Activated B cell treated with CpG ODN at 0.5 μM for 24 hours (primary cell): ENCODE results near the gene TCOF1. TPM values are rescaled to one million over a fixed set of nuclear protein-coding genes. Genes with fewer than 3 reads are reported as not detected.

Experiments used
- ATAC-seq: fragments of 200-7000 bp; cut with Tn5 transposase; one replicate; pipeline ENCODE4 v1.10.0; 2021; ENCODE audit warnings: low read depth, mild to moderate bottlenecking, moderate library complexity
- CTCF ChIA-PET: fragments of 350-600 bp; sonication (Branson Sonifier 250); formaldehyde crosslinking; loops from one replicate; lab custom pipeline; 2021; ENCODE audit warnings: antibody characterized with exemption; lab: Charles Lee
- POLR2A ChIA-PET: fragments of 350-600 bp; sonication (Branson Sonifier 250); formaldehyde crosslinking; loops from one replicate; lab custom pipeline; 2021; ENCODE audit warnings: antibody characterized with exemption; lab: Charles Lee
- DNase-seq: peaks from one replicate; pipeline ENCODE4 v3.0.0; 2022
- H3K27ac Mint-ChIP-seq: one replicate; pipeline ENCODE4 v1.8.0; 2020; ENCODE audit warnings: mixed read lengths
- H3K27me3 Mint-ChIP-seq: one replicate; pipeline ENCODE4 v1.8.0; 2021; ENCODE audit warnings: mixed read lengths
- H3K36me3 Mint-ChIP-seq: one replicate; pipeline ENCODE4 v1.8.0; 2021; ENCODE audit warnings: low read depth, mixed read lengths
- H3K4me1 Mint-ChIP-seq: one replicate; pipeline ENCODE4 v1.8.0; 2021; ENCODE audit warnings: mixed read lengths
- H3K4me3 Mint-ChIP-seq: one replicate; pipeline ENCODE4 v1.8.0; 2020; ENCODE audit warnings: mild to moderate bottlenecking, mixed read lengths
- H3K9me3 Mint-ChIP-seq: one replicate; pipeline ENCODE4 v1.8.0; 2020; ENCODE audit warnings: mixed read lengths
- CTCF ChIP-seq: fragments of 200-600 bp; IDR thresholded peaks from one replicate; pipeline ENCODE4 v1.8.0; 2022; ENCODE audit warnings: antibody characterized with exemption, mild to moderate bottlenecking
- intact Hi-C: fragments of 100-400 bp; cut with micrococcal nuclease; formaldehyde crosslinking; loops from one replicate; pipeline ENCODE4 v1.15.1; 2024
- total RNA-seq: library from RNA; stranded (reverse); gene quantifications from 2 replicates; pipeline ENCODE4 v1.2.3, GENCODE V29; 2022

TCOF1 gene
- total RNA-seq, 1 donor from 2014 or later: 76.1 TPM

GRCh38 chr5:150402229-150402773, 44.8 kb downstream of the TCOF1 start:
- peaks cover 91% of the 10 kb centered on the region for H3K36me3 Mint-ChIP-seq
- POLR2A ChIA-PET: interaction anchor here (12.3 to 30.4 kb wide), 2 partner anchors 24 to 49 kb away, joined by 125 to 2478 read pairs; partner anchors contain the start of genes CD74 and RPS14

GRCh38 chr5:150402901-150403342, 45.4 kb downstream of the TCOF1 start:
- no peak for TF ChIP-seq CTCF
- no peak for DNase-seq
- H3K4me3 Mint-ChIP-seq: no peak overlapping the region
- H3K27me3 Mint-ChIP-seq: no peaks in the 10 kb centered on the region
- no peaks in the 10 kb centered on the region for H3K9me3 Mint-ChIP-seq
- H3K36me3 Mint-ChIP-seq: peaks cover 93% of the 10 kb centered on the region
- peak overlapping the region; percentile 80 for H3K27ac Mint-ChIP-seq
- no peak for ATAC-seq
- ChIA-PET POLR2A (interaction anchor here (12.3 to 30.4 kb wide), 2 partner anchors 23 to 48 kb away, joined by 125 to 2478 read pairs; partner anchors contain the start of genes CD74 and RPS14), CTCF (interaction anchor here (10.0 kb wide), 1 partner anchor 31 kb away, joined by 175 read pairs; no protein-coding TSS in a partner anchor)
- H3K4me1 Mint-ChIP-seq: peaks cover 74% of the 10 kb centered on the region
- intact Hi-C loops: no loop called here

More at GRCh38 chr5:150402229-150402773, 44.8 kb downstream of the TCOF1 start:
- ATAC-seq (no peak), DNase-seq (no peak)
- Mint-ChIP-seq H3K9me3 (no peaks in the 10 kb centered on the region), H3K4me1 (peaks cover 68% of the 10 kb centered on the region), H3K27me3 (no peaks in the 10 kb centered on the region), H3K27ac (peak overlapping the region; percentile 80), H3K4me3 (no peak overlapping the region)
- TF ChIP-seq CTCF: no peak
- intact Hi-C loops: no loop called here
- CTCF ChIA-PET: interaction anchor here (10.0 kb wide), 1 partner anchor 32 kb away, joined by 175 read pairs; no protein-coding TSS in a partner anchor

- CTCF ChIA-PET: interaction anchor here (3.6 kb wide), 1 partner anchor 32 kb away, joined by 15 read pairs; no protein-coding TSS in a partner anchor
- Mint-ChIP-seq H3K27me3 (no peaks in the 10 kb centered on the region), H3K27ac (peak overlapping the region; percentile 61), H3K36me3 (peaks cover 95% of the 10 kb centered on the region), H3K4me3 (peak overlapping the region; percentile 15), H3K4me1 (peaks cover 78% of the 10 kb centered on the region), H3K9me3 (no peaks in the 10 kb centered on the region)
- POLR2A ChIA-PET: interaction anchor here (1.2 to 30.4 kb wide), 3 partner anchors 17 to 47 kb away, joined by 3 to 2478 read pairs (median 125); partner anchors contain the start of genes CD74 and RPS14
- DNase-seq (no peak), ATAC-seq (no peak)
- no peak for TF ChIP-seq CTCF
- intact Hi-C loops: no loop called here
Observed at GRCh38 chr5:150404121-150404520, 46.6 kb downstream of the TCOF1 start.

GRCh38 chr5:150404535-150404934, 47.0 kb downstream of the TCOF1 start:
- POLR2A ChIA-PET: interaction anchor here (1.2 to 43.9 kb wide), 4 partner anchors 4 to 47 kb away, joined by 3 to 2478 read pairs (median 1302); partner anchors contain the start of genes CD74 and RPS14
- CTCF ChIA-PET: interaction anchor here (3.6 kb wide), 1 partner anchor 32 kb away, joined by 15 read pairs; no protein-coding TSS in a partner anchor
- Mint-ChIP-seq H3K9me3 (no peaks in the 10 kb centered on the region), H3K27ac (no peak overlapping the region), H3K36me3 (peaks cover 95% of the 10 kb centered on the region), H3K4me3 (peak overlapping the region; percentile 15), H3K27me3 (no peaks in the 10 kb centered on the region), H3K4me1 (peaks cover 73% of the 10 kb centered on the region)
- intact Hi-C loops: no loop called here
- ATAC-seq (no peak), DNase-seq (no peak)
- TF ChIP-seq CTCF: no peak
